ENCODE data around the gene ARHGAP22. TPM values are rescaled to one million over a fixed set of nuclear protein-coding genes. Genes with fewer than 3 reads are reported as not detected.

Gene ARHGAP22
- total and polyA plus RNA-seq, 2 of the 4 experiments (the other 2 are of a cell fraction): 28.3 to 30.2 TPM

GRCh38 chr10:48472501-48473069 is 132.3 kb downstream of the ARHGAP22 start:
- Histone ChIP-seq H4K20me1 (ENCODE audit: insufficient read depth, low read length) (peaks cover 15% of the 10 kb centered on the region; the same call in 1 of the 2 replicates), H3K9ac (ENCODE audit: low read depth, low read length) (no peak overlapping the region), H3K36me3 (ENCODE audit: control insufficient read depth, insufficient read depth, low read length) (no peaks in the 10 kb centered on the region), H2BK15ac (ENCODE audit: low read depth, low read length) (no peak overlapping the region), H3K27me3 (ENCODE audit: control insufficient read depth, insufficient read depth, low read length) (no peaks in the 10 kb centered on the region), H2AK9ac (replicated peaks; ENCODE audit: low read depth, low read length, poor library complexity) (no peak overlapping the region), H3K79me1 (ENCODE audit: low read depth in 1 of 2, low read length in 2 of 2) (peaks cover 29 to 69% of the 10 kb centered on the region in 2 experiments), H4K8ac (ENCODE audit: low read depth in 2 of 2, low read length in 2 of 2) (no peak overlapping the region), H3K4me3 (ENCODE audit: insufficient read depth, low read depth, low read length) (no peak overlapping the region), H2BK20ac (ENCODE audit: low read depth, low read length) (no peak overlapping the region), H3K9me1 (ENCODE audit: insufficient read depth, low read length) (peaks cover 19% of the 10 kb centered on the region; the same call in 1 of the 2 replicates), H3K27ac (ENCODE audit: insufficient read depth, low read length) (no peak overlapping the region), H3K14ac (replicated peaks; ENCODE audit: low read depth, low read length) (no peak overlapping the region), H4K91ac (ENCODE audit: insufficient read depth, low read depth, low read length) (no peak overlapping the region), H2AFZ (replicated peaks; ENCODE audit: low read length, poor library complexity) (no peak overlapping the region), H2AK5ac (ENCODE audit: low read depth, low read length) (no peak overlapping the region; the same call in 1 of the 2 replicates), H4K5ac (ENCODE audit: low read depth, low read length) (no peak overlapping the region), H3K56ac (ENCODE audit: extremely low read depth, insufficient read depth, low read length) (no peak overlapping the region), H2BK120ac (ENCODE audit: low read depth, low read length) (no peak overlapping the region), H2BK5ac (ENCODE audit: low read depth, low read length, poor library complexity, severe bottlenecking) (no peak overlapping the region), H3K9me3 (ENCODE audit: control insufficient read depth, insufficient read depth, low read length) (no peaks in the 10 kb centered on the region), H3K4me1 (ENCODE audit: control insufficient read depth, insufficient read depth, low read length) (peaks cover 14% of the 10 kb centered on the region), H3K4ac (ENCODE audit: low read depth, low read length) (no peak overlapping the region), H3K18ac (ENCODE audit: low read depth, low read length) (no peak overlapping the region), H3K4me2 (ENCODE audit: low read depth, low read length) (no peak overlapping the region), H3K23ac (ENCODE audit: low read depth, low read length) (no peak overlapping the region)
- DNase-seq (no peak), ATAC-seq (ENCODE audit: low read depth) (no peak)
- intact Hi-C loops (cut with micrococcal nuclease): no loop called here
- in situ Hi-C loops (cut with MboI; ENCODE audit: low sequenced_read_pairs): no loop called here
- TF ChIP-seq MXI1 (IDR thresholded peaks at IDR 0.05; ENCODE audit: borderline replicate concordance, low read depth, low read length): no peak
- no peak for TF ChIP-seq MAFK (IDR thresholded peaks at IDR 0.05; ENCODE audit: low read depth, low read length)
- no peak for TF ChIP-seq MAZ (IDR thresholded peaks at IDR 0.05; ENCODE audit: borderline replicate concordance, low read depth, low read length)
- no peak for TF ChIP-seq RFX5 (IDR thresholded peaks at IDR 0.05; ENCODE audit: low read depth, low read length)
- no peak for TF ChIP-seq ELK1 (IDR thresholded peaks at IDR 0.05; ENCODE audit: borderline replicate concordance, low read depth, low read length)
- no peak for TF ChIP-seq USF2 (IDR thresholded peaks at IDR 0.05; ENCODE audit: low read depth, low read length)
- TF ChIP-seq CEBPB (IDR thresholded peaks at IDR 0.05; ENCODE audit: low read depth, low read length): no peak
- TF ChIP-seq CTCF (conservative IDR thresholded peaks at IDR 0.05; ENCODE audit: low read depth, low read length): no peak
- TF ChIP-seq POLR2A (IDR thresholded peaks at IDR 0.05; ENCODE audit: low read depth, low read length): no peak
- TF ChIP-seq FOS (IDR thresholded peaks at IDR 0.05; ENCODE audit: low read depth, low read length): no peak
- TF ChIP-seq SMC3 (IDR thresholded peaks at IDR 0.05; ENCODE audit: low read depth, low read length): no peak
- no peak for TF ChIP-seq RCOR1 (IDR thresholded peaks at IDR 0.05; ENCODE audit: insufficient replicate concordance, low read length)
- no CpG with 5 or more reads among the region's 3 CpGs for WGBS, 2 experiments (ENCODE audit: extremely low coverage in 2 of 2, insufficient read length in 1 of 2)
- BruUV-seq (replicated peaks): no TSS peak
- dilution Hi-C loops (cut with HindIII; ENCODE audit: low sequenced_read_pairs, unreplicated experiment): no loop called here
- CTCF ChIA-PET: no interaction called here
- POLR2A ChIA-PET (ENCODE audit: unreplicated experiment): no interaction called here

All from IMR-90 (cell line).